ENCODE results near the gene ENDOV. TPM values are rescaled to one million over a fixed set of nuclear protein-coding genes. Genes with fewer than 3 reads are reported as not detected.

The ENDOV gene
- polyA plus RNA-seq, 1 experiment, result 18.1 TPM

DNA sequence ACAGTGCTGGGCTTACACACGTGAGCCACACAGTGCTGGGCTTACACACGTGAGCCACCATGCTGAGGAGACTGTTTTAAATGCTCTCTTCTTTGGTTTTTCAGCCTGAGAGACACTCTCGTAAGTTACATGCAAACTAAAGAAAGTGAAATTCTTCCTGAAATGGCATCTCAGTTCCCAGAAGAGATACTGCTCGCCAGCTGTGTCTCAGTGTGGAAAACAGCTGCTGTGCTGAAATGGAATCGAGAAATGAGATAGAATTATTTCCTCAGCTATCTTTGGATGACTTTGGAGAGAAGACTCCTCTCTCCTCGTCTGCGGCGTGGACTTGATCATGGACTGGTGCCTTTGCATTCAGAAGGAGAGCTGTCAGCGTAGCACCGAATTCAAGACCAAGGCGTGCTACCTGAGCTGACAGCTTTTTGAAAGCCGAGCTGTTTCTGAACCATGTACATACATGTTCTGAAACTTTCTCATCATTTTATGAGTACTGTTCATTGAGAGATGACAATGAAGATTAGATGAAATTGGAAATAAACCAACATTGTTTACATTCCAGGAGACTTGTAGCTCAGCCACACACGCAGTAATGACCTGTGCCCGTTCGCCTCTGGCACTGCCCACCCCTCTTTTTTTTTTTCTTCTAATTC is 21.6 kb upstream of the ENDOV start:
- H3K4me3 ChIP-seq (ENCODE audit: low read depth, low read length), result no peak overlapping the region
- TF ChIP-seq, protein P1, sequence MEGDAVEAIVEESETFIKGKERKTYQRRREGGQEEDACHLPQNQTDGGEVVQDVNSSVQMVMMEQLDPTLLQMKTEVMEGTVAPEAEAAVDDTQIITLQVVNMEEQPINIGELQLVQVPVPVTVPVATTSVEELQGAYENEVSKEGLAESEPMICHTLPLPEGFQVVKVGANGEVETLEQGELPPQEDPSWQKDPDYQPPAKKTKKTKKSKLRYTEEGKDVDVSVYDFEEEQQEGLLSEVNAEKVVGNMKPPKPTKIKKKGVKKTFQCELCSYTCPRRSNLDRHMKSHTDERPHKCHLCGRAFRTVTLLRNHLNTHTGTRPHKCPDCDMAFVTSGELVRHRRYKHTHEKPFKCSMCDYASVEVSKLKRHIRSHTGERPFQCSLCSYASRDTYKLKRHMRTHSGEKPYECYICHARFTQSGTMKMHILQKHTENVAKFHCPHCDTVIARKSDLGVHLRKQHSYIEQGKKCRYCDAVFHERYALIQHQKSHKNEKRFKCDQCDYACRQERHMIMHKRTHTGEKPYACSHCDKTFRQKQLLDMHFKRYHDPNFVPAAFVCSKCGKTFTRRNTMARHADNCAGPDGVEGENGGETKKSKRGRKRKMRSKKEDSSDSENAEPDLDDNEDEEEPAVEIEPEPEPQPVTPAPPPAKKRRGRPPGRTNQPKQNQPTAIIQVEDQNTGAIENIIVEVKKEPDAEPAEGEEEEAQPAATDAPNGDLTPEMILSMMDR (IDR thresholded peaks at IDR 0.05; ENCODE audit: low read depth, low read length), result no peak
- ChIA-PET CTCF (no interaction called here), POLR2A (interaction anchor here (0.6 kb wide), 1 partner anchor 59 kb away, joined by 4 read pairs; no protein-coding TSS in a partner anchor)
- H3K27me3 ChIP-seq (ENCODE audit: control insufficient read depth, insufficient read depth, low read length), result no peaks in the 10 kb centered on the region
- H3K9me3 ChIP-seq (ENCODE audit: control insufficient read depth, insufficient read depth, low read length), result no peaks in the 10 kb centered on the region
- DNase-seq (ENCODE audit: low read depth, low spot score), result no peak
- no peak overlapping the region for H3K27ac ChIP-seq (ENCODE audit: low read depth, low read length)

DNA sequence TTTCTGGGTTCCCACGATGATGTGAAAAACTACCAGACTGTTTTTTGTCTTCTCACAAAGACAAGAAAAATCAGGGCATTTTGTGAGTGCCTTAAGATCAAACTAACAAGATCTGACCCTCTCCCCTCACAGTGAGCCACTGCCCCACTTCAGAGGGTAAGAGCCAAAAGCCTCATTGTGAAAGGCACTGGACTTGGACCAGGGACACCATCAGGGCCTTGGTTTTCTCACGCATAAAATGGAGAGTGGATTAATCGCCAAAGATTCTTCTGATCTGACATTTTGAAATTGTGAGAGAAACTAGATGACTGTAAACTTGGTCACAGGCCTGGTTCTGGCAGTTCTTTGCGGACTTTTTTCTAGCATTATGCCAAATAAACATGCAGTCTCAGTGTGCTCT is 21.0 kb upstream of the ENDOV start:
- H3K4me3 ChIP-seq (ENCODE audit: low read depth, low read length), result no peak overlapping the region
- ChIA-PET CTCF (no interaction called here), POLR2A (interaction anchor here (0.6 kb wide), 1 partner anchor 60 kb away, joined by 4 read pairs; no protein-coding TSS in a partner anchor)
- H3K9me3 ChIP-seq (ENCODE audit: control insufficient read depth, insufficient read depth, low read length), result no peaks in the 10 kb centered on the region
- no peak overlapping the region for H3K27ac ChIP-seq (ENCODE audit: low read depth, low read length)
- no peak for DNase-seq (ENCODE audit: low read depth, low spot score)
- H3K27me3 ChIP-seq (ENCODE audit: control insufficient read depth, insufficient read depth, low read length), result no peaks in the 10 kb centered on the region
- TF ChIP-seq, protein P1 (IDR thresholded peaks at IDR 0.05; ENCODE audit: low read depth, low read length), result no peak

DNA sequence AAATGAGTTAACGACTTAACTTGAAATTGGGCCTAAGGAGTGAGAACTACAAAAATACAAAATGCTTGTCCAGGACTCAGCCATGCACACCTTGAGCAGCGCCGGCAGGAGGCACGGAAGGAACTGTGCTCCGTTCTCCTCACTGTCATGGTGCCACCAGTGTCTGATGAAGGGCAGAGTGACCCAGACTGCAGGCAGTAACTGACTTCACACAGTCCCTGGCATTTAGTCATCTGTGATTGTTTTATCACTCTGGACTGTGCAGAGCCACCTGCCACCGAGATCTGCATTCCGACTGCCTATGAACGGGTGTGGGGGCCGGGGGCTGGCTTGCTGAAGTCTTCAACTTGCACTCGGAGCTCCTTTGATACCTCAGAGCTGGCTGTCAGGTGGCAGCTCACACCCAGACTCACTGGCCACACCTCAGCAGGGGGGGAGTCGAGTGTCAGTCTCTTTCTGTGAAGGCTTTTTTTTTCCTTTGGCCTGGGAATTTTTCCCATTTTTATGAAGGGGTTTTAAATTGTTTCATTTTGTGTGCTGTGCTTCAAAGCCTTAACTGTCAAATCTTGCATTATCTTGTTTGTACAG is 20.2 kb upstream of the ENDOV start:
- H3K27ac ChIP-seq (ENCODE audit: low read depth, low read length), result no peak overlapping the region
- no peaks in the 10 kb centered on the region for H3K27me3 ChIP-seq (ENCODE audit: control insufficient read depth, insufficient read depth, low read length)
- no peak overlapping the region for H3K4me3 ChIP-seq (ENCODE audit: low read depth, low read length)
- CTCF ChIA-PET, result interaction anchor here (0.7 kb wide), 1 partner anchor 584 kb away, joined by 3 read pairs; no protein-coding TSS in a partner anchor
- TF ChIP-seq, protein P1 (IDR thresholded peaks at IDR 0.05; ENCODE audit: low read depth, low read length), result no peak
- DNase-seq (ENCODE audit: low read depth, low spot score), result no peak
- no peaks in the 10 kb centered on the region for H3K9me3 ChIP-seq (ENCODE audit: control insufficient read depth, insufficient read depth, low read length)
- POLR2A ChIA-PET, result no interaction called here

DNA sequence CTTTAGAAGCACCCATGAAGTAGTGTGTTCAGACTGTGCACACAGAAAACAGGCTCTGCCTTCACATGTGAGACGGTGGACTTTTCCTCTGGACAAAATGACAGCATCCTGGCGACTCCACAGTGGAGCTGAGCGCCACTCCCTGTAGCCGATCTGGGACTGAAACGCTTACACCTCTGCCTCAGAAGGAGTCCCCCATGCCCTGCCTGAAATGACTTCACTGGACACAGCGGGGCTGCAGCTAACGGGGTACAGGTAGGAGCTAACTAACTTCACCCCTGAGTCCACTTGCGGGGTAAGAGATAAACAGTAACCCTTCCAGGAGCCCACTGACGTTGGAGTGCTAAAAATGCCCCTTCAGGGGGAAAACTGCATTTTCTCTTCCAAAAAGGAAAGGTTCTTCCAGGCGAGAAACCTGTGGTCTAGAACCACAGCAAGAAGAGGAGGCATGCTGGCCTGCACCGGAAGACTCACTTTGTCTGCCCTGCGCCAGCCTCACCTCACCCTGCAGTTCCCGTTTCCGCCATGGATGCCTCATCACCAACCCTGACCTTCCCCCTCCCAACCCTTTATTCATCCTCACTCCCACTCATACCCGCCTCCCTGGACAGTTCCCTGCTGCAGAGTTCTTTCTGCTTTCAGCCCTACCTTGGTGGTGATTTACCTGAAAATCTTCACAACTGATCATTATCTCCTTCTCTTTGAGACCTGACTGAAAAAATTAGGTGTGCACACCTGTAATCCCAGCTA is 19.4 kb upstream of the ENDOV start:
- TF ChIP-seq, protein P1 (IDR thresholded peaks at IDR 0.05; ENCODE audit: low read depth, low read length), result no peak
- Histone ChIP-seq H3K9me3 (ENCODE audit: control insufficient read depth, insufficient read depth, low read length) (no peaks in the 10 kb centered on the region), H3K27ac (ENCODE audit: low read depth, low read length) (no peak overlapping the region), H3K27me3 (ENCODE audit: control insufficient read depth, insufficient read depth, low read length) (no peaks in the 10 kb centered on the region), H3K4me3 (ENCODE audit: low read depth, low read length) (no peak overlapping the region)
- ChIA-PET POLR2A (no interaction called here), CTCF (no interaction called here)
- no peak for DNase-seq (ENCODE audit: low read depth, low spot score)

Data from AG04450 (cell line).